Activated gamma-delta T cell (primary cell): ENCODE data around the gene RELN.

Experiments
- DNase-seq: peaks from one replicate; lab custom pipeline; 2025; lab: John Stamatoyannopoulos, UW

RELN gene

GRCh38 chr7:103686064-103686463, 303.4 kb downstream of the RELN start:
- DNase-seq, result no peak

DNA sequence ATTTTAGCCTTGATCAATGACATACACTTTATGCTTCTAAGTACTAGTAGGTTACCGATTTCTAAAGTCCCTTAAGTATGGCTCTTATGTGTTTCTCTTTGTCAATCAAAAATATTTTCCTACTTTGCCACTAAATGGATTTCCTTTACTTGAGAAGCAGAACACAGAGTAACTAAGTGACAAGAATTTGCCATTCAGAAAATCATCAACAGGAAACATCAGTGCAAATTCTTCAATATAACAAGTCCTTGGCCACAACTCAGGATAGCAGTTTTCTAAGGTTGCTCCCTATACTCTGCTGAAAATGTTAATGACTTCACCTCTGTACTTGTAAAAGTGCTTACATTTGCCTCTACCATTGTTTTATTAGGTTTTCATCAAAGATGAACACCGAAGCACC, 303.8 kb downstream of the RELN start:
- DNase-seq, result no peak

- no peak for DNase-seq
Measured at GRCh38 chr7:103683348-103683747, 306.1 kb downstream of the RELN start.

DNA sequence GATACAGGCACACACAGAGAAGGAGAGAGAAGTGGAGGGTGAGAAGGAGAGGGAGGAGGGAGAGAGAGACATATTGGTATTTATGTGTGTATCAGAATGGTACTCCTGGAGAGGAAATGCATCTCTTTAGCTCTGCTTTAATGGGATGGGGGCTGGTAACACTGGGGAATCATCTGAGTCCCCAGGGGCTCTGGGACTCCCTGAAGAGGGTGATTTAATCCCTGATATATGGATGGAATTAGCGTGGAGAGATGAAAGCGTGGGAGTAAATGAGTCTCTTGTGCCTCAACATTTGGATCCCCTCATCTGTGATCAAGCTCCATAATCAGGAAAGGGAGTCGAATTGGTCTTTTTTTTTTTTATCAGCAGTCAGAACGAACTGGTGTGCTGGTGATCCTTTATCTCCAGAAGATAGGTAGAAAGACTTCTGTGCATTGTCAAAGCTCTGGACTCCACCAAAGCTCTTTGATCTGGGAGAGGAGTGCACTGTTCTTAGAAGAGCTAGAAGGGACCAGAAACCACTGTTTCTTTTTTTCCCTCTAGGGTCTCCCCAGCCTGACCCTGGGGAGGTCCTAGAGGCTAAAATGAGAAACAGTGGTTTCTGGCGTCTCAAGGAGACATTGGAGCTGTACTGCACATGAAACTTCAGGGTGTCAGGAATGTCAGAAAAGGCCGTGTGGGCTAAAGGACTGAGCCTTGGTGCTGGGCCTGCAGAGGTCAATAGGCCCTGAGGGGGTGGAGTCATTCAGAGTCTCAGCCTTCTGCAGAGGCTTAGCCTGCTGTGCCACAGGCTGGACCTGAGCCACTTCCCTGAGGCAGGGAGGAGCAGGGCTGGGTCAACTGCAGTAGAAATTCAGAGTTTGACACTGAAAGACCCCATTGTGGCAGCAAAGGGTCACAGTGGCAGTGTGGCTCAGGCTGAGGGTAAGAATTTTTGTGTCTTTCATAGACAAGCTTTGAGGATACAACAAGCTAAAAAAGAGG, 309.0 kb downstream of the RELN start:
- DNase-seq, result no peak

DNA sequence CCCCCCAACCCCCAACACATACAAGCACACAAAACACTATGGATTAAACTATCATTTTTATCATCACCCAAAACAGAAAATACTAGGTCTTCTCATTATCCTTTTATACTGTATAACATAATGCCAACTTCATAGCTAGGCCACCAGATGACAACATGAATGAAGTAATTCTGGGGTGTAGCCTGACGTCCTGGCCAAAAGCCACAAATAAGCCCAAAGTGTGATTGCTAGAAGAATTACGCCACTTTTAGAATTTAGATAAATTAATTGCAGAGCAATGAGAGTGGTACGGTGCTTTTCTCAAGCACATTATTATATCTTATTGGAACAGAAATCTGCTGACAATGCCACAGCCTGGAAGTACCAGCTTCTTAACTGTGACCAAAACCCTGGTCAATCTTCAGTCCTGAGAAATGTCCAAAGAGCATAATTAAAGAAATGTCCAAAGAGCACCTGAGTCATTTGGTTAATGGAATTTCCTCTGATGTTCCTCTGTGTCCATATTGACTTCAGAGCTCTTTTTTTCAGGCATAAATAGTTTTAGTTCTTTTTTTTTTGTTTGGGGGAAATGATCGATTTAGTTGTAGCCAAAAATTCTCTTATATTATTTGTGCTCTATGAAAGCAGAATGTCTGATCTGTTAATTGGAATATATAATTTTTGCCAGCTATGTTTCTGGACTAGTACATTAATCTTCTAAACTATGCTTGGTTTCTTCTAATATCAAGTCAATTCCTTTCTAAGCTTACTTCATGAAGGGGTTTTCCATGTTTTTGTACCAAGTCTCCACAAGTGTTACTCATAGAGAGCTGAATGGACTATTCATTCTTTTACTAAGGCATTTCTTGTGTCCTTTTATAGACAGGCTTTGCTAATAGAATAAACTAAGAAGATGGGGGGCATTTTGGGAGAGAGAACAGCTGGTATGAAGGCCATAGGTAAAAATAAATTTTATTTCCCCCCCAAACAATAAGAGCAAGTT, 310.0 kb downstream of the RELN start:
- DNase-seq, result no peak

- DNase-seq, result no peak
Measured at GRCh38 chr7:103668279-103668941, 321.0 kb downstream of the RELN start.

- DNase-seq, result no peak
Measured at GRCh38 chr7:103666326-103666725, 323.1 kb downstream of the RELN start.

DNA sequence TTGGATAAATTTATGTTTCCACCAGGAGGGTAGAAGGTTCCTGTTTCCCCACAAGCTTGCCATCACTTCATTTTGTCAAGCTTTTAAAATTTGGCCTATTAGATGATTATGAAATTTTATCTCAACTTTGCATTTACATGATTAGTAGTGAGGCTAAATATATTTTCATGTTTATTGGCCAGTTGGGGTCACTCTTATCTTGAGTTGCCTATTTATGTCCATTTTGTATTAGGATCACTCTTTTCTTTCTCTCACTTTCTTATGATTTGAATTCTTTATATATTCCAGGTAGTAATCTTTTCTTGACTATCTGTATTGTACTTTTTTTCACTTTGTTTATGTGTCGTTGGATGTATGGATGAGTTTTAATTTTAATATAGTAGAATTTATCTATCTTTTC, 324.9 kb downstream of the RELN start:
- no peak for DNase-seq

- no peak for DNase-seq
Measured at GRCh38 chr7:103660455-103661371, 328.7 kb downstream of the RELN start.

DNA sequence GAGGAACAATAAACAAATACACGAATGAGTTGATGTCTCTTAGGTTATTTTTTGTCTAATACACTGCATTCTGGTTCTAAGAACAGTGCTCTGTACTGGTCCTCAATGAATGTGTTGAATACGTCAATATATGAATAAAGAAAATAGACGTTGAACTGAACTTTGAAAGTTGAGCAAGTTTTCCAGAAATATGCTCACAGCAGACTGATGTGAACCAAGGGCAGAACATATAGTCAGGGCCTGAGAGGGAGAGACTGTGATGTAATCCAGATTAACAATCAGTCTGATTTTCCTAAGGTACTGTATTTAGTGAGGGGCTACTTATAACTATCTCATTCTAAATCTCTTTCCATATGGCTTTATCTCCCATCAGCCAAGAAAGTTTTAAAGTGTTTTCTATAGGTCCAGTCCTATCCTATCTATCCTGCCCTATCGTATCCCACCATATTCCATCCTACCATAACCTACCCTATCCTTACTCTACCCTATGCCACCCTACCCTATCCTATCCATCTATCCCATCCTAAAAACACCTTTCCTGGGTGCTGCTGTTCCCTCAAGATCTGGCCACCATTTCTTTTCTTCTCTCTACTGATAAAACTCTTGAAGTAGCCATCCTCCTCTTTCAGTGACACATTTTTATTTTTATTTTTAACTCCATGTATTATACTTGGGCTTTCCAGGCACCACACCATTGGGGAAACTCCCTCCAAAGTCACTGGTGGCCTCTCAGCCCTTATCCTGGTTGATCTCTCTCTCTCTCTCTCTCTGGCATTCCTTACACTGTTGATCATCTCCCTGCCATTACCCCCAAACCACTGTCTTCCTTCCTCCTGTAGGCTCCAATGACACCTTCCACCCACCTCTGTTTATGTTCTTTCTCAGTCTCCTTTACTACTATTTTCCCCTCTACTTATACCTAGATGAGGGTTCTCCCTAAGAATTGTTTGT, 331.1 kb downstream of the RELN start:
- no peak for DNase-seq

DNA sequence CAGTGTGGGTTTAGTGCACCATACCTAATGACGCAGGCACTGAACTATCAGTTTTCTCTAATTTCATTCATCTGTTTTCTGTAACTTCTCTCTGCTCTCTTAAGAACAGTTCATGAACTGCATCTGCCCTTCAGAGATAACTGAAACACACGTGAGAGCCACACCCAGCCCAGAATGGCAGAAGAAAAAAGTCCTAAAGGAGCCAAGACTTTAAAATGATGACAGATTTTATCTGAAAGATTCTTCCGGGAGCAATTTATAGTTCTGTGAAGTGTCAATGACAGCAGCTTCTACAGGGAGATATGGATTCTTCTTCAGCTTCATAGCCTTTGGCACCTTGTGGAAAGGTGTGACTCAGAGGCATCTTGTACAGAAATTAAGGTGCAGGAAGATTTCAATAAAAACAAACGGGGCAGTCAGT, 332.0 kb downstream of the RELN start:
- no peak for DNase-seq

- DNase-seq, result no peak
Measured at GRCh38 chr7:103656221-103656620, 333.2 kb downstream of the RELN start.

- no peak for DNase-seq
Measured at GRCh38 chr7:103651593-103652377, 337.7 kb downstream of the RELN start.

DNA sequence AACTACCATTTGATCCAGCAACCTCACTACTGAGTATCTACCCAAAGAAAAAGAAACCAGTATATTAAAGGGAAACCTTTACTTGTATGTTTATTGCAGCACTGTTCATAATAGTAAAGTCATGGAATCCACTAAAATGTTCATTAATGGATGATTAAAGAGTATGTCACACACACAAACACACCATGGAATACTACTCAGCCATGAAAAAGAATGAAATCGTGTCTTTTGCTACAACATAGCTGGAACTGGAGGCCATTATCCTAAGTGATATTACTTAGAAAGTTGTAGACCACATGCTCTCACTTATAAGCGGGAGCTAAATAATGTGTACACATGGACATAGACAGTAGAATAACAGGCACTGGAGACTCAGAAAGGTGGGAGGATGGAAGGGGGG, 340.4 kb downstream of the RELN start:
- DNase-seq, result no peak

- DNase-seq, result no peak
Measured at GRCh38 chr7:103648135-103648534, 341.3 kb downstream of the RELN start.

DNA sequence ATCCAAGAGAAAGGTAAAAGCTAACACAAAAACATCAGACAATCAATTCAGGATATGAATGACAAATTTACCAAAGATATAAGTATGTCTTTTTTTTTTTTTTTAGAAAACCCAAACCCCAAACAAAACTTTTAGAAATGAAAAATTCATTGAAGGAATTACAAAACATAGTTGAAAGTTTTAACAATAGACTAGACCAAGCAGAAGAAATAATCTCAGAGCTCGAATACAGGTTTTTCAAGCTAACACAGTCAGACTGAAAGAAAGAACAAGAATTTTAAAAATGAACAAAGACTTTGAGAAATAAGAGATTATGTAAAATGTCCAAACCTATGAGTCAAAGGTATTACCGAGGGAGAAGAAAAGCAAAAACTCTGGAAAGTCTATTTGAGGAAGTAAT, 345.1 kb downstream of the RELN start:
- no peak for DNase-seq

- no peak for DNase-seq
Measured at GRCh38 chr7:103640031-103640779, 349.3 kb downstream of the RELN start.

DNA sequence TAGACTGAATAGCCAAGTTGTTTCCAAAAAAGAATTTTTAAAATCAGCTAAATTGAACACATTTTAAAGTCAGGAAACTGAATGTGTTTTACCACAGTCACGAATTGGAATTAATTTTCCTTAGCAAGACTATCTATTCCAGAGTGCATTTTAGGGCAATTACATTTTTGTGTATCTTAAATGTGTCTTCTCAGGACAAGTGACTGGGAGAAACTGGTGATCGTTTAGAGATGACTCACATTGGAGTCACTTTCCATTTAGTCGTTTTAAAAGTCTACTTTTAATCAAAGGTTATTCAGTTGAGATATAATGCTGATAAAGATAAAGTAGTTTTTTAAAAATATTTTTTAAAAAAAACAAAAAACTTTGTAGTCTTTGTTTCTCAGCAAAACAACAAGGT, 351.7 kb downstream of the RELN start:
- no peak for DNase-seq
